ENCODE data around the gene ZNF469. TPM values are rescaled to one million over a fixed set of nuclear protein-coding genes. Genes with fewer than 3 reads are reported as not detected.

The ZNF469 gene
- total RNA-seq, 1 experiment from 2014 or later, result 3.2 TPM

DNA sequence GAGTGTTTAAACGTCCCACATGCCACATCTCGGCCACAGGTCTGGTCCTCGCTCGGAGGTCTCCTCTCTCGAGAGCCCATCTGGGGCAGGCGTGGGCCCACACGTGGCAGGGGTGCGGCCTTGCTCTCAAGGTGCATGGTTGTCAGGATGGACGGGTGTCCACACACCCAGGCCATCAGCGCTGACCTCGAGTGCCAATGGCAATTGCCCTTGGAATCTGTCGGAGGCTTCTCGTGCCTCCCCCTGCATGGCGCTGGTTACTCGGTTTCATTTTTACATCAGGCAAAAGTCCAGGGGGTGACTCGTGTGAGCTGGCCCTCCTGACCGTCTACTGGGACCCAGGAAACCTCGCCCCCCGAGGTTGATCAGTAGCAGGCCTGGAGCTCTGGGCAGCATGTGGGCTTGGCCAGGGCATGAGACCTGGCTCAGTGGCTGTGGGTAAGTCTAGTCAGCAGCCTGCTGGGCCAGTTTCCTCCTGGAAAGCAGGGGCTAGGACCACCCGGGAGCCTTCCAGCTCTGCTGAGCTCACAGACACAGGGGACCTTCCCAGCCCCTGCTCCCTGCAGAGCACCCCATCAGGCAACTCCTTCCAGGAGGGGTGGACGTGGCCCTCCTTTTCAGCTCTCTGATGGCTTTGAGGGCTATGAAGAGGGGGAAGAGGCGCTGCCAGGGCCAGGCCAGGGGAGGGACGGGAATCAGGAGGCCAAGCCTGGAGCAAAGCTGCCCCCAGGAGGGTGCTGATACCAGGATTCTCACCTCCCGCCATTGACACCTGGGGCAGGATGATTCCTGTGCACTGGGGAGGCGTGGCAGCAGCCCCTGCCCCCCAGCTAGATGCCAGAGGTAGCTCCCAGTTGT is 3.7 kb upstream of the ZNF469 start:
- ATAC-seq (no peak), DNase-seq (ENCODE audit: low spot score) (no peak)
- Mint-ChIP-seq H3K4me3 (no peak overlapping the region), H3K27me3 (ENCODE audit: low read depth) (peaks cover 12% of the 10 kb centered on the region), H3K4me1 (peaks cover 8% of the 10 kb centered on the region), H3K27ac (no peak overlapping the region), H3K36me3 (no peaks in the 10 kb centered on the region), H3K9me3 (no peaks in the 10 kb centered on the region)
- POLR2A ChIA-PET, result no interaction called here
- CTCF ChIA-PET, result interaction anchor here (1.1 to 1.4 kb wide), 2 partner anchors 51 to 58 kb away, joined by 4 to 7 read pairs; no protein-coding TSS in a partner anchor
- no peak for TF ChIP-seq PRDM15 (CRISPR knock-in tag; IDR thresholded peaks at IDR 0.05)
- TF ChIP-seq TP53 (CRISPR knock-in tag; IDR thresholded peaks at IDR 0.05), result no peak
- no peak for TF ChIP-seq NFATC4 (CRISPR knock-in tag; IDR thresholded peaks at IDR 0.05)
- no peak for TF ChIP-seq MYBL2 (CRISPR knock-in tag; IDR thresholded peaks at IDR 0.05)
- TF ChIP-seq ZNF232 (CRISPR knock-in tag; IDR thresholded peaks at IDR 0.05), result no peak
- no peak for TF ChIP-seq RELA (CRISPR knock-in tag; IDR thresholded peaks at IDR 0.05; ENCODE audit: borderline replicate concordance)
- TF ChIP-seq ESRRA (CRISPR knock-in tag; IDR thresholded peaks at IDR 0.05; ENCODE audit: borderline replicate concordance), result no peak
- TF ChIP-seq NFE2L1 (CRISPR knock-in tag; IDR thresholded peaks at IDR 0.05), result no peak
- no peak for TF ChIP-seq ETV6 (CRISPR knock-in tag; IDR thresholded peaks at IDR 0.05)
- no peak for TF ChIP-seq ATF1 (CRISPR knock-in tag; IDR thresholded peaks at IDR 0.05)
- no peak for TF ChIP-seq KAT7 (CRISPR knock-in tag; IDR thresholded peaks at IDR 0.05; ENCODE audit: borderline replicate concordance)
- TF ChIP-seq TEAD1 (CRISPR knock-in tag; IDR thresholded peaks at IDR 0.05), result no peak

DNA sequence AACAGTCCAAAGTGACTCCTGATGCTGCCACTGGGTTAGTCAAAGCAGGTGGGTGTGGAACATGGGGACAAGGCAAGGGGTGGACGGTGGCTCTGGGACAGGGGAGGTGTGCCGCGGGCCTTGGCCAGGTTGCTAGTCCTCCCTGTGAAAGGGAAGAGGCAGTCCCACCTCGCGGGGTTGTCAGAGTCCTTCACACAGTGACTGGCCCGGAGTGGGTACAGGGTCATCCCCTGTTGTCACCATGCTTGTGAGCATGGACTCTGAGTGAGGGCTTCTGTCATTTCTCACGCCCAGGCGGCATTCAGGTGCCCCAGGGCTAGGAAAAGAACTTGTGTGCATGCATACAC is 3.1 kb upstream of the ZNF469 start:
- Mint-ChIP-seq H3K27ac (no peak overlapping the region), H3K36me3 (no peaks in the 10 kb centered on the region), H3K4me1 (peaks cover 12% of the 10 kb centered on the region), H3K4me3 (no peak overlapping the region), H3K9me3 (no peaks in the 10 kb centered on the region), H3K27me3 (ENCODE audit: low read depth) (peaks cover 18% of the 10 kb centered on the region)
- ChIA-PET CTCF (interaction anchor here (1.1 to 1.4 kb wide), 2 partner anchors 50 to 58 kb away, joined by 4 to 7 read pairs; no protein-coding TSS in a partner anchor), POLR2A (no interaction called here)
- DNase-seq (ENCODE audit: low spot score) (no peak), ATAC-seq (no peak)
- TF ChIP-seq ZMAT4 (CRISPR knock-in tag; IDR thresholded peaks at IDR 0.05), result no peak
- no peak for TF ChIP-seq ZNF121 (CRISPR knock-in tag; IDR thresholded peaks at IDR 0.05)
- TF ChIP-seq PRDM15 (CRISPR knock-in tag; IDR thresholded peaks at IDR 0.05), result no peak
- no peak for TF ChIP-seq ETV6 (CRISPR knock-in tag; IDR thresholded peaks at IDR 0.05)
- no peak for TF ChIP-seq ERG (CRISPR knock-in tag; IDR thresholded peaks at IDR 0.05)
- TF ChIP-seq FOXJ3 (CRISPR knock-in tag; IDR thresholded peaks at IDR 0.05; ENCODE audit: borderline replicate concordance), result no peak
- no peak for TF ChIP-seq NR1H2 (CRISPR knock-in tag; IDR thresholded peaks at IDR 0.05)
- TF ChIP-seq, protein P1, sequence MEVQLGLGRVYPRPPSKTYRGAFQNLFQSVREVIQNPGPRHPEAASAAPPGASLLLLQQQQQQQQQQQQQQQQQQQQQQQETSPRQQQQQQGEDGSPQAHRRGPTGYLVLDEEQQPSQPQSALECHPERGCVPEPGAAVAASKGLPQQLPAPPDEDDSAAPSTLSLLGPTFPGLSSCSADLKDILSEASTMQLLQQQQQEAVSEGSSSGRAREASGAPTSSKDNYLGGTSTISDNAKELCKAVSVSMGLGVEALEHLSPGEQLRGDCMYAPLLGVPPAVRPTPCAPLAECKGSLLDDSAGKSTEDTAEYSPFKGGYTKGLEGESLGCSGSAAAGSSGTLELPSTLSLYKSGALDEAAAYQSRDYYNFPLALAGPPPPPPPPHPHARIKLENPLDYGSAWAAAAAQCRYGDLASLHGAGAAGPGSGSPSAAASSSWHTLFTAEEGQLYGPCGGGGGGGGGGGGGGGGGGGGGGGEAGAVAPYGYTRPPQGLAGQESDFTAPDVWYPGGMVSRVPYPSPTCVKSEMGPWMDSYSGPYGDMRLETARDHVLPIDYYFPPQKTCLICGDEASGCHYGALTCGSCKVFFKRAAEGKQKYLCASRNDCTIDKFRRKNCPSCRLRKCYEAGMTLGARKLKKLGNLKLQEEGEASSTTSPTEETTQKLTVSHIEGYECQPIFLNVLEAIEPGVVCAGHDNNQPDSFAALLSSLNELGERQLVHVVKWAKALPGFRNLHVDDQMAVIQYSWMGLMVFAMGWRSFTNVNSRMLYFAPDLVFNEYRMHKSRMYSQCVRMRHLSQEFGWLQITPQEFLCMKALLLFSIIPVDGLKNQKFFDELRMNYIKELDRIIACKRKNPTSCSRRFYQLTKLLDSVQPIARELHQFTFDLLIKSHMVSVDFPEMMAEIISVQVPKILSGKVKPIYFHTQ (CRISPR knock-in tag; IDR thresholded peaks at IDR 0.05), result no peak
- TF ChIP-seq MLX (CRISPR knock-in tag; IDR thresholded peaks at IDR 0.05), result no peak
- no peak for TF ChIP-seq CTCF (IDR thresholded peaks at IDR 0.05)

Measured in WTC11 (cell line).